Measurements from ENCODE around the gene CCNB2.
"Not testable (repeated sequence)": the region's sequence is repeated elsewhere in the genome, so short reads cannot be mapped to it uniquely, and the experiment has no call there.

Gene CCNB2

GRCh38 chr15:59105854-59106253 lies 908 bp downstream of the CCNB2 start:
- no peaks in the 10 kb centered on the region for H3K9me3 ChIP-seq (ENCODE audit: control insufficient read depth, low read length)
- H3K27ac ChIP-seq (ENCODE audit: low read depth, low read length, severe bottlenecking) = peak overlapping the region; percentile 95
- peaks cover 40% of the 10 kb centered on the region for H3K36me3 ChIP-seq (ENCODE audit: control insufficient read depth, insufficient read depth, low read length)
- H3K4me3 ChIP-seq (ENCODE audit: extremely low read depth, insufficient read depth, low read length, poor library complexity, severe bottlenecking) = peak overlapping the region; percentile 88
- no CpG with 5 or more reads among the region's 2 CpGs for WGBS, 2 experiments (ENCODE audit: insufficient coverage in 2 of 2)
- no peaks in the 10 kb centered on the region for H3K4me1 ChIP-seq (ENCODE audit: control insufficient read depth, insufficient read depth, low read length, poor library complexity, severe bottlenecking)

DNA sequence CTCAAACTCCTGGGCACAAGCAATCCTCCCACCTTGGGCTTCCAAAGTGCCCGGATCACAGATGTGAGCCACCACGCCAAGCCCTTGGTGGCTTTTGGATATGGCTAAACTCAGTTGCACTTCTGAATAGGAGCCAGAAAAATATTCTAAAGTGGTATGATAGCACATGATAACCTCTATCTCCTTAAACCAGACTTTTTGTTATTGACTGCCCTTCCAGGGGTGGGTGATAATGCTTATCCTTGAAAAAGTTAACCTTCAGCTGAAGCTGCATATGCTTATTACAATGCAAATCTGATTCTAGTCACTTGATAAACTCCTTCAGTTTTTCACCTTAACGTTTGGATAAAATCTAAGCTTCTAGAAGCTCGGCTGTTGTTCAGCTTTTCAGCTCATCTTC lies 6.3 kb downstream of the CCNB2 start:
- no peaks in the 10 kb centered on the region for H3K4me1 ChIP-seq (ENCODE audit: control insufficient read depth, insufficient read depth, low read length, poor library complexity, severe bottlenecking)
- no peak overlapping the region for H3K4me3 ChIP-seq (ENCODE audit: extremely low read depth, insufficient read depth, low read length, poor library complexity, severe bottlenecking)
- no peaks in the 10 kb centered on the region for H3K9me3 ChIP-seq (ENCODE audit: control insufficient read depth, low read length)
- peaks cover 90% of the 10 kb centered on the region for H3K36me3 ChIP-seq (ENCODE audit: control insufficient read depth, insufficient read depth, low read length)
- no peak overlapping the region for H3K27ac ChIP-seq (ENCODE audit: low read depth, low read length, severe bottlenecking)
- WGBS, 2 experiments (ENCODE audit: insufficient coverage in 2 of 2) = 84 to 93% methylated on average over 3 to 4 of the region's 4 CpGs

DNA sequence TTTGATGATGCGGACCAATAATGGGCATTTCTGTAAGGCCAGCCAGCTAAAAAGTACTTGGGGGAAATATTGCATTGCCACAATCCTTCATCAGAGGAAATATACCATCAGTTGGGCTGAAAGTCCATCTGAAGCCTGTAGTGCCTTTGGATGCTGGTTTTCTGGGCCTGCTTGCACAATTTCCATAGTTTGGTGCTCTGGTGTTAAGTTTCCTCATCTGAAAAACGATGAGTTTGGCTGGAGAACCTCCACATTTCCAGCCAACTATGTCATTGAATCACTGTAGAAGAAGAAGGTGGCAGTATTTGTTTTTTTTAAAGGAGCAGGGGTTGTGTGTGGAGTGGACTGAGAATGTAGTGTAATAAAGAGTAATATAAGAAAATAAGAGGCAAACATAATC lies 10.1 kb downstream of the CCNB2 start:
- H3K36me3 ChIP-seq (ENCODE audit: control insufficient read depth, insufficient read depth, low read length) = peaks cover 90% of the 10 kb centered on the region

DNA sequence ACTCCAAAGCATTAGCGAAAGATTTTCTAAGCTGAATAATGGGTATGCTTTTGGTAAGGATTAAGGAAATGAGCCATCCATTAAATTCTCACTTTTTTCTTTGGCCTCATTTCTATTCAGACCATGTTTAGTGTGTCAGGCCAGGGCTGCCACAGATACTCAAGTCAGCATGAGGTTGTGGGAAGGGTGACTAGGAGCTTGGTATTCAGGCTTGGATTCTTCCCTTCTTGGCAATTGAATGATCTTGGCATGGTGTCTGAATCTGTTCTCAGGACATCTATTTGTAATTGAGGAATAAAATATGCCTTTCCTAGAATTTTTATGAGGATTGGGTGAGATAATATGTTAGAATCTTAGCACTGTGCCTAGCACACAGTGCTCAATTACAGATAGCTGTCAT lies 11.2 kb downstream of the CCNB2 start:
- Histone ChIP-seq H3K36me3 (ENCODE audit: control insufficient read depth, insufficient read depth, low read length) (peaks cover 90% of the 10 kb centered on the region), H3K4me3 (ENCODE audit: extremely low read depth, insufficient read depth, low read length, poor library complexity, severe bottlenecking) (no peak overlapping the region), H3K9me3 (ENCODE audit: control insufficient read depth, low read length) (no peaks in the 10 kb centered on the region), H3K27ac (ENCODE audit: low read depth, low read length, severe bottlenecking) (no peak overlapping the region), H3K4me1 (ENCODE audit: control insufficient read depth, insufficient read depth, low read length, poor library complexity, severe bottlenecking) (no peaks in the 10 kb centered on the region)
- no CpG with 5 or more reads among the region's 1 CpG for WGBS, 2 experiments (ENCODE audit: insufficient coverage in 2 of 2)

More for the DNA sequence above, 10.1 kb downstream of the CCNB2 start:
- H3K4me1 ChIP-seq (ENCODE audit: control insufficient read depth, insufficient read depth, low read length, poor library complexity, severe bottlenecking) = no peaks in the 10 kb centered on the region
- H3K27ac ChIP-seq (ENCODE audit: low read depth, low read length, severe bottlenecking) = no peak overlapping the region
- no peak overlapping the region for H3K4me3 ChIP-seq (ENCODE audit: extremely low read depth, insufficient read depth, low read length, poor library complexity, severe bottlenecking)
- no peaks in the 10 kb centered on the region for H3K9me3 ChIP-seq (ENCODE audit: control insufficient read depth, low read length)
- WGBS, 2 experiments (ENCODE audit: insufficient coverage in 2 of 2) = 100% methylated on average over 1 to 2 of the region's 2 CpGs

GRCh38 chr15:59116771-59117170 lies 11.8 kb downstream of the CCNB2 start:
- WGBS, 2 experiments (ENCODE audit: insufficient coverage in 2 of 2) = 100% methylated on average over 2 of the region's 6 CpGs
- H3K36me3 ChIP-seq (ENCODE audit: control insufficient read depth, insufficient read depth, low read length) = peaks cover 90% of the 10 kb centered on the region
- H3K4me3 ChIP-seq (ENCODE audit: extremely low read depth, insufficient read depth, low read length, poor library complexity, severe bottlenecking) = no peak overlapping the region
- no peaks in the 10 kb centered on the region for H3K4me1 ChIP-seq (ENCODE audit: control insufficient read depth, insufficient read depth, low read length, poor library complexity, severe bottlenecking)
- no peak overlapping the region for H3K27ac ChIP-seq (ENCODE audit: low read depth, low read length, severe bottlenecking)
- H3K9me3 ChIP-seq (ENCODE audit: control insufficient read depth, low read length) = no peaks in the 10 kb centered on the region

- Histone ChIP-seq H3K4me3 (ENCODE audit: extremely low read depth, insufficient read depth, low read length, poor library complexity, severe bottlenecking) (no peak overlapping the region), H3K27ac (ENCODE audit: low read depth, low read length, severe bottlenecking) (no peak overlapping the region), H3K36me3 (ENCODE audit: control insufficient read depth, insufficient read depth, low read length) (peaks cover 92% of the 10 kb centered on the region), H3K4me1 (ENCODE audit: control insufficient read depth, insufficient read depth, low read length, poor library complexity, severe bottlenecking) (no peaks in the 10 kb centered on the region), H3K9me3 (ENCODE audit: control insufficient read depth, low read length) (no peaks in the 10 kb centered on the region)
- 83 to 85% methylated on average over 2 to 4 of the region's 5 CpGs for whole genome bisulfite sequencing, 2 experiments (ENCODE audit: insufficient coverage in 2 of 2)
These were observed 14.7 kb downstream of the CCNB2 start for GRCh38 chr15:59119625-59120024.

DNA sequence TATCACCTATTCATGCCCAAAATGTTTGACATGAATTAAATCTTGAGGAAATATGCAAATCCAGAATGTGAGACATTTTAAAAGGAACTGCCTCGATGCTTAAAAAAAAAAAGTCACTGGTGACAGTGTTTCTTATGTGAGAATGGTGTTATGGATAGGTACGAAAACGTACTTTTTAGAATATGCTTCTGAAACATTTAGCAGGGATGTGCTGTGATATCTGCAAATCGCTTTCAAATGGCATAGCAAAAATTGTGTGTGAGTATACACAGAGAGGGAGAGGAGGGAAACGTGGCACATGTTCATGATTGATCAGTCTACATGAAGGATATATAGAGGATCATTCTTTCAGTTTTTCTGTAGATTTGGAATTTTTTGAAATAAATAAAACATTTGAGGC lies 16.0 kb downstream of the CCNB2 start:
- no peaks in the 10 kb centered on the region for H3K4me1 ChIP-seq (ENCODE audit: control insufficient read depth, insufficient read depth, low read length, poor library complexity, severe bottlenecking)
- H3K4me3 ChIP-seq (ENCODE audit: extremely low read depth, insufficient read depth, low read length, poor library complexity, severe bottlenecking) = no peak overlapping the region
- peaks cover 92% of the 10 kb centered on the region for H3K36me3 ChIP-seq (ENCODE audit: control insufficient read depth, insufficient read depth, low read length)
- H3K27ac ChIP-seq (ENCODE audit: low read depth, low read length, severe bottlenecking) = no peak overlapping the region
- peaks cover 2% of the 10 kb centered on the region for H3K9me3 ChIP-seq (ENCODE audit: control insufficient read depth, low read length)
- 96 to 99% methylated on average over 5 of the region's 5 CpGs for WGBS, 2 experiments (ENCODE audit: insufficient coverage in 2 of 2)

DNA sequence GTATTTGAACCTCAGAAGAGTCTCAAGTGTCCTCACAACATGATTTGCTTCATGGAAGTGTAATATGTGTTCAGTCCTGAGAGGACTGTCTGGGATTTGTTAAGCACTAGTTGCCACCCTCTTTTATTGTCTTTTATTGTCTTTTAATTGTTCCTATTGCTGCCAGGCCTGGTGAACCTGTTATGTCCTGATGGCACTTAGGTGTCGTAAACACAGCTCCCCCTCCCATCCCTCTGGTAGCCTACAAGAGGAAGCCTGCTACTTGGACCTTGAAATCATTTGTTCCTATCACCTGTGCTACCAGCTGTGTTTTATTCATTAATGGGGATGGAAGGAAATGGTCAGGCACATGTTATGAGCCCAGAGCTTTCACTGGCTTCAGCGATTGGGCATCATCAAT lies 19.3 kb downstream of the CCNB2 start:
- H3K4me3 ChIP-seq (ENCODE audit: extremely low read depth, insufficient read depth, low read length, poor library complexity, severe bottlenecking) = no peak overlapping the region
- 100% methylated on average over 1 to 2 of the region's 2 CpGs for WGBS, 2 experiments (ENCODE audit: insufficient coverage in 2 of 2)
- no peak overlapping the region for H3K27ac ChIP-seq (ENCODE audit: low read depth, low read length, severe bottlenecking)
- H3K9me3 ChIP-seq (ENCODE audit: control insufficient read depth, low read length) = peaks cover 8% of the 10 kb centered on the region
- H3K4me1 ChIP-seq (ENCODE audit: control insufficient read depth, insufficient read depth, low read length, poor library complexity, severe bottlenecking) = no peaks in the 10 kb centered on the region
- H3K36me3 ChIP-seq (ENCODE audit: control insufficient read depth, insufficient read depth, low read length) = peaks cover 88% of the 10 kb centered on the region

DNA sequence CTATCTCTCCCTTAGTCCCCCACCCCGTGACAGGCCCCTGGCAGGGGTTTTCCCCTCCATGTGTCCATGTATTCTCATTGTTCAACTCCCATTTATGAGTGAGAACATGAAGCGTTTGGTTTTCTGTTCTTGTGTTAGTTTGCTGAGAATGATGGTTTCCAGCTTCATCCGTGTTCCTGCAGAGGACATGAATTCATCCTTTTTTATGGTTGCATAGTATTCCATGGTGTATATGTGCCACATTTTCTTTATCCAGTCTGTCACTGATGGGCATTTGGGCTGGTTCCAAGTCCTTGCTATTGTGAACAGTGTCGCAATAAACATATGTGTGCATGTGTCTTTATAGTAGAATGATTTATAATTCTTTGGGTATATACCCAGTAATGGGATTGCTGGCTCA lies 20.7 kb downstream of the CCNB2 start:
- WGBS, 2 experiments (ENCODE audit: insufficient coverage in 2 of 2) = 100% methylated on average over 1 of the region's 4 CpGs; no CpG with 5 or more reads in 1 of the 2 experiments
- peaks cover 91% of the 10 kb centered on the region for H3K36me3 ChIP-seq (ENCODE audit: control insufficient read depth, insufficient read depth, low read length)
- not testable (repeated sequence) for H3K4me3 ChIP-seq (ENCODE audit: extremely low read depth, insufficient read depth, low read length, poor library complexity, severe bottlenecking); H3K4me1 ChIP-seq (ENCODE audit: control insufficient read depth, insufficient read depth, low read length, poor library complexity, severe bottlenecking); H3K27ac ChIP-seq (ENCODE audit: low read depth, low read length, severe bottlenecking); H3K9me3 ChIP-seq (ENCODE audit: control insufficient read depth, low read length)

DNA sequence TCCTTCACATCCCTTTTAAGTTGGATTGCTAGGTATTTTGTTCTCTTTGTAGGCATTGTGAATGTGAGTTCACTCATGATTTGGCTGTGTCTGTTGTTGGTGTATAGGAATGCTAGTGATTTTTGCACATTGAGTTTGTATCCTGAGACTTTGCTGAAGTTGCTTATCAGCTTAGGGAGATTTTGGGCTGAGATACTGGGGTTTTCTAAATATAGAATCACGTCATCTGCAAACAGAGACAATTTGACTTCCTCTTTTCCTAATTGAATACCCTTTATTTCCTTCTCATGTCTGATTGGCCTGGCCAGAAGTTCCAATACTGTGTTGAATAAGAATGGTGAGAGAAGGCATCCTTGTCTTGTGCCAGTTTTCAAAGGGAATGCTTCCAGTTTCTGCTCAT lies 22.3 kb downstream of the CCNB2 start:
- no CpG with 5 or more reads among the region's 1 CpG for WGBS, 2 experiments (ENCODE audit: insufficient coverage in 2 of 2)
- peaks cover 93% of the 10 kb centered on the region for H3K36me3 ChIP-seq (ENCODE audit: control insufficient read depth, insufficient read depth, low read length)

GRCh38 chr15:59131456-59131855 lies 26.5 kb downstream of the CCNB2 start:
- 92 to 97% methylated on average over 10 to 15 of the region's 16 CpGs for WGBS, 2 experiments (ENCODE audit: insufficient coverage in 2 of 2)
- Histone ChIP-seq H3K36me3 (ENCODE audit: control insufficient read depth, insufficient read depth, low read length) (peaks cover 91% of the 10 kb centered on the region), H3K4me1 (ENCODE audit: control insufficient read depth, insufficient read depth, low read length, poor library complexity, severe bottlenecking) (no peaks in the 10 kb centered on the region), H3K27ac (ENCODE audit: low read depth, low read length, severe bottlenecking) (no peak overlapping the region), H3K9me3 (ENCODE audit: control insufficient read depth, low read length) (peaks cover 6% of the 10 kb centered on the region), H3K4me3 (ENCODE audit: extremely low read depth, insufficient read depth, low read length, poor library complexity, severe bottlenecking) (no peak overlapping the region)

More for the DNA sequence above, 22.3 kb downstream of the CCNB2 start:
- not testable (repeated sequence) for H3K9me3 ChIP-seq (ENCODE audit: control insufficient read depth, low read length); H3K4me3 ChIP-seq (ENCODE audit: extremely low read depth, insufficient read depth, low read length, poor library complexity, severe bottlenecking); H3K4me1 ChIP-seq (ENCODE audit: control insufficient read depth, insufficient read depth, low read length, poor library complexity, severe bottlenecking); H3K27ac ChIP-seq (ENCODE audit: low read depth, low read length, severe bottlenecking)
